WTC11 (cell line): Measurements from ENCODE around the gene MOV10. TPM values are rescaled to one million over a fixed set of nuclear protein-coding genes. Genes with fewer than 3 reads are reported as not detected.

Experiments used
- ATAC-seq: fragments of 200-7000 bp; cut with Tn5 transposase; 2 replicates; pipeline ENCODE4 v1.10.0; 2021; ENCODE audit warnings: mild to moderate bottlenecking, moderate library complexity
- CTCF ChIA-PET: fragments of 300-600 bp; sonication (Branson Sonifier 250); formaldehyde crosslinking; loops from one replicate; lab custom pipeline; 2021; ENCODE audit warnings: antibody characterized with exemption; lab: Charles Lee
- POLR2A ChIA-PET: fragments of 350-600 bp; sonication (Branson Sonifier 250); formaldehyde crosslinking; loops from one replicate; lab custom pipeline; 2021; ENCODE audit warnings: antibody characterized with exemption; lab: Charles Lee
- DNase-seq: peaks from one replicate; pipeline ENCODE4 v3.0.0; 2021; ENCODE audit warnings: low spot score
- H3K27ac Mint-ChIP-seq: 2 replicates; pipeline ENCODE4 v1.8.0; 2021; ENCODE audit warnings: mixed read lengths
- H3K27me3 Mint-ChIP-seq: 2 replicates; pipeline ENCODE4 v1.8.0; 2021; ENCODE audit warnings: low read depth, mild to moderate bottlenecking, moderate library complexity, mixed read lengths
- H3K36me3 Mint-ChIP-seq: 2 replicates; pipeline ENCODE4 v1.8.0; 2021; ENCODE audit warnings: mixed read lengths
- H3K4me1 Mint-ChIP-seq: 2 replicates; pipeline ENCODE4 v1.8.0; 2022; ENCODE audit warnings: mixed read lengths
- H3K4me3 Mint-ChIP-seq: 2 replicates; pipeline ENCODE4 v1.8.0; 2021; ENCODE audit warnings: mild to moderate bottlenecking, moderate library complexity, mixed read lengths
- H3K9me3 Mint-ChIP-seq: 2 replicates; pipeline ENCODE4 v1.8.0; 2021; ENCODE audit warnings: mixed read lengths
- ATF3 ChIP-seq: sonication (generic); formaldehyde crosslinking; conservative IDR thresholded peaks from 2 replicates; pipeline ENCODE4 v1.8.1; 2022; ENCODE audit warnings: mild to moderate bottlenecking, missing genetic modification reagents
- CDX4 ChIP-seq: fragments of 250-450 bp; sonication (Bioruptor Pico); IDR thresholded peaks from 2 replicates; pipeline ENCODE4 v1.9.0; 2021; ENCODE audit warnings: moderate library complexity, mild to moderate bottlenecking, inconsistent platforms, borderline replicate concordance
- FOXJ3 ChIP-seq: sonication (generic); formaldehyde crosslinking; IDR thresholded peaks from 2 replicates; pipeline ENCODE4 v1.9.0; 2021; ENCODE audit warnings: missing genetic modification reagents, mild to moderate bottlenecking, borderline replicate concordance
- MYBL2 ChIP-seq: sonication (generic); formaldehyde crosslinking; IDR thresholded peaks from 2 replicates; pipeline ENCODE4 v1.8.1; 2023; ENCODE audit warnings: mild to moderate bottlenecking, moderate library complexity, missing genetic modification reagents
- NFYB ChIP-seq: sonication (generic); formaldehyde crosslinking; conservative IDR thresholded peaks from 2 replicates; pipeline ENCODE4 v1.8.0; 2022; ENCODE audit warnings: low read depth, missing genetic modification reagents
- NR2C2 ChIP-seq: sonication (generic); formaldehyde crosslinking; IDR thresholded peaks from 2 replicates; pipeline ENCODE4 v1.8.0; 2022; ENCODE audit warnings: mild to moderate bottlenecking, missing genetic modification reagents
- PREB ChIP-seq: sonication (generic); formaldehyde crosslinking; IDR thresholded peaks from 2 replicates; pipeline ENCODE4 v1.8.1; 2022; ENCODE audit warnings: mild to moderate bottlenecking, missing genetic modification reagents, moderate library complexity, borderline replicate concordance
- SP1 ChIP-seq: sonication (generic); formaldehyde crosslinking; conservative IDR thresholded peaks from 2 replicates; pipeline ENCODE4 v1.8.1; 2022; ENCODE audit warnings: missing genetic modification reagents
- USF2 ChIP-seq: sonication (generic); formaldehyde crosslinking; IDR thresholded peaks from 2 replicates; pipeline ENCODE4 v1.8.1; 2023; ENCODE audit warnings: mild to moderate bottlenecking, missing genetic modification reagents, moderate library complexity
- ZBTB43 ChIP-seq: sonication (generic); formaldehyde crosslinking; IDR thresholded peaks from 2 replicates; pipeline ENCODE4 v1.8.1; 2023; ENCODE audit warnings: mild to moderate bottlenecking, missing genetic modification reagents
- ZMAT4 ChIP-seq: fragments of 250-450 bp; sonication (Bioruptor Pico); IDR thresholded peaks from 2 replicates; pipeline ENCODE4 v1.9.0; 2021; ENCODE audit warnings: mild to moderate bottlenecking
- ZNF396 ChIP-seq: fragments of 250-450 bp; sonication (Bioruptor Pico); IDR thresholded peaks from 2 replicates; pipeline ENCODE4 v1.8.0; 2021; ENCODE audit warnings: mild to moderate bottlenecking, moderate library complexity, borderline replicate concordance
- ZNF416 ChIP-seq: fragments of 250-450 bp; sonication (Bioruptor Pico); IDR thresholded peaks from 2 replicates; pipeline ENCODE4 v1.9.0; 2021; ENCODE audit warnings: mild to moderate bottlenecking, inconsistent platforms
- ZSCAN18 ChIP-seq: fragments of 250-450 bp; sonication (Bioruptor Pico); IDR thresholded peaks from 2 replicates; pipeline ENCODE4 v2.1.2; 2022; ENCODE audit warnings: mild to moderate bottlenecking, moderate library complexity
- total RNA-seq: library from RNA; stranded (reverse); gene quantifications from 3 replicates; pipeline ENCODE4 v1.2.3, GENCODE V29; 2021

MOV10 gene
- total RNA-seq, 1 experiment from 2014 or later = 80.7 TPM

GRCh38 chr1:112698366-112699310, 24.2 kb downstream of the MOV10 start:
- ChIA-PET POLR2A (interaction anchor here (1.0 to 1.9 kb wide), 2 partner anchors 24 to 302 kb away, joined by 3 to 5 read pairs; partner anchors contain the start of genes CTTNBP2NL and MOV10), CTCF (interaction anchor here (0.6 to 2.7 kb wide), 5 partner anchors 10 to 308 kb away, joined by 3 to 16 read pairs (median 4); partner anchors contain the start of gene MOV10)
- DNase-seq (no peak), ATAC-seq (no peak)
- Mint-ChIP-seq H3K27me3 (peaks cover 25% of the 10 kb centered on the region), H3K4me3 (no peak overlapping the region), H3K27ac (no peak overlapping the region), H3K9me3 (no peaks in the 10 kb centered on the region), H3K4me1 (peaks cover 59% of the 10 kb centered on the region), H3K36me3 (peaks cover 55% of the 10 kb centered on the region)
- TF ChIP-seq ZSCAN18 (CRISPR knock-in tag) (no peak), SP1 (CRISPR knock-in tag) (no peak)

- Mint-ChIP-seq H3K4me3 (no peak overlapping the region), H3K27ac (no peak overlapping the region)
These were observed 25.1 kb downstream of the MOV10 start for GRCh38 chr1:112699425-112700144.

More at GRCh38 chr1:112699425-112700144, 25.1 kb downstream of the MOV10 start:
- TF ChIP-seq ZNF396 (CRISPR knock-in tag) (no peak), ZNF416 (CRISPR knock-in tag) (no peak), ZBTB43 (CRISPR knock-in tag) (no peak), NFYB (no peak), USF2 (no peak), ATF3 (CRISPR knock-in tag) (no peak), CDX4 (CRISPR knock-in tag) (no peak), ZMAT4 (CRISPR knock-in tag) (no peak), PREB (CRISPR knock-in tag) (no peak), NR2C2 (CRISPR knock-in tag) (no peak), FOXJ3 (CRISPR knock-in tag) (no peak), MYBL2 (CRISPR knock-in tag) (no peak)
- TF ChIP-seq, all 79 proteins: peak for 0
- Mint-ChIP-seq H3K4me1 (peaks cover 69% of the 10 kb centered on the region), H3K9me3 (no peaks in the 10 kb centered on the region), H3K36me3 (peaks cover 55% of the 10 kb centered on the region), H3K27me3 (peaks cover 31% of the 10 kb centered on the region)
- DNase-seq (no peak), ATAC-seq (no peak)
- ChIA-PET POLR2A (interaction anchor here (1.3 to 1.9 kb wide), 2 partner anchors 25 to 28 kb away, joined by 4 to 5 read pairs; partner anchors contain the start of gene MOV10), CTCF (interaction anchor here (1.0 to 2.7 kb wide), 3 partner anchors 17 to 309 kb away, joined by 3 to 16 read pairs (median 13); partner anchors contain the start of gene MOV10)
